ENCODE results near the gene DEAF1. TPM values are rescaled to one million over a fixed set of nuclear protein-coding genes. Genes with fewer than 3 reads are reported as not detected.
"Not testable (repeated sequence)": the region's sequence is repeated elsewhere in the genome, so short reads cannot be mapped to it uniquely, and the experiment has no call there.

Gene DEAF1
- total RNA-seq, 3 donors from 2014 or later = 53.1 to 59.6 (median 54.5) TPM

GRCh38 chr11:659532-660085 lies 35.4 kb downstream of the DEAF1 start:
- Mint-ChIP-seq H3K4me3 (no peak overlapping the region), H3K27me3 (ENCODE audit: low read depth) (no peaks in the 10 kb centered on the region), H3K36me3 (ENCODE audit: insufficient read depth) (peaks cover 12% of the 10 kb centered on the region), H3K4me1 (ENCODE audit: low read depth) (no peaks in the 10 kb centered on the region), H3K9me3 (no peaks in the 10 kb centered on the region)
- ATAC-seq (no peak), DNase-seq (no peak)

- H3K9me3 Mint-ChIP-seq = no peaks in the 10 kb centered on the region
- H3K4me1 Mint-ChIP-seq (ENCODE audit: low read depth) = no peaks in the 10 kb centered on the region
- no peak overlapping the region for H3K4me3 Mint-ChIP-seq
- H3K36me3 Mint-ChIP-seq (ENCODE audit: insufficient read depth) = peaks cover 7% of the 10 kb centered on the region
- no peak for ATAC-seq
- no peak for DNase-seq
- no peaks in the 10 kb centered on the region for H3K27me3 Mint-ChIP-seq (ENCODE audit: low read depth)
Measured at GRCh38 chr11:657691-658126, 37.3 kb downstream of the DEAF1 start.

- ATAC-seq (no peak), DNase-seq (no peak)
- H3K9me3 Mint-ChIP-seq = no peaks in the 10 kb centered on the region
- H3K4me1 Mint-ChIP-seq (ENCODE audit: low read depth) = no peaks in the 10 kb centered on the region
- no peak overlapping the region for H3K4me3 Mint-ChIP-seq
- H3K36me3 Mint-ChIP-seq (ENCODE audit: insufficient read depth) = peaks cover 6% of the 10 kb centered on the region
- H3K27me3 Mint-ChIP-seq (ENCODE audit: low read depth) = no peaks in the 10 kb centered on the region
Measured at GRCh38 chr11:656866-657265, 38.2 kb downstream of the DEAF1 start.

GRCh38 chr11:656426-656825 lies 38.6 kb downstream of the DEAF1 start:
- Mint-ChIP-seq H3K36me3 (ENCODE audit: insufficient read depth) (peaks cover 6% of the 10 kb centered on the region), H3K4me1 (ENCODE audit: low read depth) (no peaks in the 10 kb centered on the region), H3K27me3 (ENCODE audit: low read depth) (no peaks in the 10 kb centered on the region), H3K4me3 (no peak overlapping the region), H3K9me3 (no peaks in the 10 kb centered on the region)
- DNase-seq = no peak
- no peak for ATAC-seq

- Mint-ChIP-seq H3K27me3 (ENCODE audit: low read depth) (no peaks in the 10 kb centered on the region), H3K9me3 (no peaks in the 10 kb centered on the region), H3K4me1 (ENCODE audit: low read depth) (no peaks in the 10 kb centered on the region), H3K36me3 (ENCODE audit: insufficient read depth) (peaks cover 6% of the 10 kb centered on the region), H3K4me3 (no peak overlapping the region)
- DNase-seq = no peak
- no peak for ATAC-seq
Measured at GRCh38 chr11:655036-655726, 39.8 kb downstream of the DEAF1 start.

GRCh38 chr11:654444-654843 lies 40.6 kb downstream of the DEAF1 start:
- not testable (repeated sequence) for H3K4me3 Mint-ChIP-seq; H3K27me3 Mint-ChIP-seq (ENCODE audit: low read depth); H3K9me3 Mint-ChIP-seq; DNase-seq; H3K4me1 Mint-ChIP-seq (ENCODE audit: low read depth); ATAC-seq; H3K36me3 Mint-ChIP-seq (ENCODE audit: insufficient read depth)

GRCh38 chr11:653837-654236 lies 41.2 kb downstream of the DEAF1 start:
- ATAC-seq (no peak), DNase-seq (no peak)
- no peak overlapping the region for H3K4me3 Mint-ChIP-seq
- peaks cover 5% of the 10 kb centered on the region for H3K36me3 Mint-ChIP-seq (ENCODE audit: insufficient read depth)
- no peaks in the 10 kb centered on the region for H3K9me3 Mint-ChIP-seq
- no peaks in the 10 kb centered on the region for H3K27me3 Mint-ChIP-seq (ENCODE audit: low read depth)
- no peaks in the 10 kb centered on the region for H3K4me1 Mint-ChIP-seq (ENCODE audit: low read depth)

GRCh38 chr11:653136-653535 lies 41.9 kb downstream of the DEAF1 start:
- not testable (repeated sequence) for ATAC-seq; H3K4me3 Mint-ChIP-seq; DNase-seq; H3K36me3 Mint-ChIP-seq (ENCODE audit: insufficient read depth); H3K27me3 Mint-ChIP-seq (ENCODE audit: low read depth); H3K9me3 Mint-ChIP-seq; H3K4me1 Mint-ChIP-seq (ENCODE audit: low read depth)

GRCh38 chr11:650482-650881 lies 44.5 kb downstream of the DEAF1 start:
- no peaks in the 10 kb centered on the region for H3K9me3 Mint-ChIP-seq
- H3K27me3 Mint-ChIP-seq (ENCODE audit: low read depth) = no peaks in the 10 kb centered on the region
- no peaks in the 10 kb centered on the region for H3K4me1 Mint-ChIP-seq (ENCODE audit: low read depth)
- peaks cover 8% of the 10 kb centered on the region for H3K36me3 Mint-ChIP-seq (ENCODE audit: insufficient read depth)
- no peak overlapping the region for H3K4me3 Mint-ChIP-seq
- ATAC-seq (no peak), DNase-seq (no peak)

- H3K4me1 Mint-ChIP-seq (ENCODE audit: low read depth); H3K4me3 Mint-ChIP-seq; ATAC-seq; H3K27me3 Mint-ChIP-seq (ENCODE audit: low read depth); H3K36me3 Mint-ChIP-seq (ENCODE audit: insufficient read depth); DNase-seq; H3K9me3 Mint-ChIP-seq: not testable (repeated sequence)
Measured at GRCh38 chr11:647672-648158, 47.3 kb downstream of the DEAF1 start.

GRCh38 chr11:646214-646613 lies 48.8 kb downstream of the DEAF1 start:
- ATAC-seq = no peak
- Mint-ChIP-seq H3K9me3 (no peaks in the 10 kb centered on the region), H3K36me3 (ENCODE audit: insufficient read depth) (peaks cover 6% of the 10 kb centered on the region), H3K27me3 (ENCODE audit: low read depth) (no peaks in the 10 kb centered on the region), H3K4me1 (ENCODE audit: low read depth) (no peaks in the 10 kb centered on the region), H3K4me3 (no peak overlapping the region)
- DNase-seq = no peak

- no peak for ATAC-seq
- H3K27me3 Mint-ChIP-seq (ENCODE audit: low read depth) = no peaks in the 10 kb centered on the region
- peaks cover 6% of the 10 kb centered on the region for H3K36me3 Mint-ChIP-seq (ENCODE audit: insufficient read depth)
- no peaks in the 10 kb centered on the region for H3K4me1 Mint-ChIP-seq (ENCODE audit: low read depth)
- no peaks in the 10 kb centered on the region for H3K9me3 Mint-ChIP-seq
- no peak for DNase-seq
- no peak overlapping the region for H3K4me3 Mint-ChIP-seq
Measured at GRCh38 chr11:645536-645935, 49.5 kb downstream of the DEAF1 start.

GRCh38 chr11:643849-644738 lies 50.9 kb downstream of the DEAF1 start:
- H3K27me3 Mint-ChIP-seq (ENCODE audit: low read depth) = peaks cover 4% of the 10 kb centered on the region
- DNase-seq (no peak), ATAC-seq (no peak)
- peaks cover 2% of the 10 kb centered on the region for H3K4me1 Mint-ChIP-seq (ENCODE audit: low read depth)
- H3K4me3 Mint-ChIP-seq = no peak overlapping the region
- no peaks in the 10 kb centered on the region for H3K9me3 Mint-ChIP-seq
- peaks cover 6% of the 10 kb centered on the region for H3K36me3 Mint-ChIP-seq (ENCODE audit: insufficient read depth)

GRCh38 chr11:643366-643765 lies 51.7 kb downstream of the DEAF1 start:
- H3K4me1 Mint-ChIP-seq (ENCODE audit: low read depth) = peaks cover 9% of the 10 kb centered on the region
- peaks cover 2% of the 10 kb centered on the region for H3K36me3 Mint-ChIP-seq (ENCODE audit: insufficient read depth)
- DNase-seq (no peak), ATAC-seq (no peak)
- H3K4me3 Mint-ChIP-seq = no peak overlapping the region
- H3K9me3 Mint-ChIP-seq = no peaks in the 10 kb centered on the region
- H3K27me3 Mint-ChIP-seq (ENCODE audit: low read depth) = peaks cover 11% of the 10 kb centered on the region

All from activated T-cell treated with anti-CD3 and anti-CD28 coated beads, Interleukin-2, amount 50 U/mL, for 4 hours (primary cell).